Measurements from ENCODE around the gene MEGF11.

Gene MEGF11

DNA sequence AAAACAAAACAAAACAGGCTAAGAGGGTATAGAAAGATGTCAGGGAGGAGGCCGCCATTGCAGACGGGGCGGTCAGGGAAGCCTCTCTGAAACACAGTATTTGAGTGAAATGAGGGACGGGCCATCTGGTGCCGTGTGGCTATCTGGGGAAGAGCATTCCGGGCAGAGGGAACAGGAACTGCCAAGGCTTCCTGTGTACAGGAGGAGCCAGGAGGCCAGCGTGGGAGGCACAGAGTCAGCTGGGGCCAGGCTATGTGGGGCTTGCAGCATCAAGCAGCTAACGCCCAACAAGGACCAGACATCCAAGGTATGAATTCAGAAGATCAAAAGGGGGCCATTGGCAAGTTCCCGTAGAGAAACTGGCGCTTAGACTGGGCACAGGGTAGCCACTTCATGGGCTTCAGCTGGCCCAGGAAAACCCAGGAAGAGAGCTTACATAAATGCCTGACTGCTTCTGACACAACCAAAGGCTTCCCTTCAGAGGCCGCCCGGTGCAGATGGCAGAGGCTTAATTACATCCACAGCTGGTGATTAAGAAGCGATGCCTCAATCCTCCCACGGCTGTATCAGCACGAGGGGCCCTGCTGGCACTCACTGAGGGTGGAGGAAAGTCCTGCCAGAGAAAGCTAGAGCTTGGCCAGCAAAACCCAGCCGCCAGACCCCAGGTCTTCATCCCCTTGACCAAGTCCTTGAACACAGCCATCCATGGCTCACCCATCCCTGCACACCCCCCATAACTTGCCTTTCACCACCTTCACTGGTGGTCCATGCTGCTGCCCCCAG, 144.9 kb downstream of the MEGF11 start:
- no peak for DNase-seq

DNA sequence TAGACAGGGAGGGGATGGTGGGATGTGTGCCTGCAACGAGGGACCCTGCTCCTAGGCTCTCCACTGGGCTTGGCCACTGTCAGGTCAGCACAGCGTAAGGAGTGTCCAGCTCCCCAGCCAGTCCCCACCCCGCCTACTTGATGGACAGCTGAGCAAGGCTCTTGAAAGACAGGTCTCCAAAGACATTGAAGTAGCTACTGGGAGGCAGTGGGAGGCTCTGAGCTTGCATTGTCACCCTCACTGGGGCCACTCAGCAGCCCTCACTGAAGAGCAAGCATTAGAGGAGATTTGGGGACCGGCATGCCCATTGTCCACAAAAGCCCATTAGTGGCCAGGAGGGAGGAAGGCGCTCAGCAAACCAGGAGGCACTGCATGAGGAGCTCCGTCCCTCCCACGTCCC, 146.5 kb downstream of the MEGF11 start:
- DNase-seq: no peak

DNA sequence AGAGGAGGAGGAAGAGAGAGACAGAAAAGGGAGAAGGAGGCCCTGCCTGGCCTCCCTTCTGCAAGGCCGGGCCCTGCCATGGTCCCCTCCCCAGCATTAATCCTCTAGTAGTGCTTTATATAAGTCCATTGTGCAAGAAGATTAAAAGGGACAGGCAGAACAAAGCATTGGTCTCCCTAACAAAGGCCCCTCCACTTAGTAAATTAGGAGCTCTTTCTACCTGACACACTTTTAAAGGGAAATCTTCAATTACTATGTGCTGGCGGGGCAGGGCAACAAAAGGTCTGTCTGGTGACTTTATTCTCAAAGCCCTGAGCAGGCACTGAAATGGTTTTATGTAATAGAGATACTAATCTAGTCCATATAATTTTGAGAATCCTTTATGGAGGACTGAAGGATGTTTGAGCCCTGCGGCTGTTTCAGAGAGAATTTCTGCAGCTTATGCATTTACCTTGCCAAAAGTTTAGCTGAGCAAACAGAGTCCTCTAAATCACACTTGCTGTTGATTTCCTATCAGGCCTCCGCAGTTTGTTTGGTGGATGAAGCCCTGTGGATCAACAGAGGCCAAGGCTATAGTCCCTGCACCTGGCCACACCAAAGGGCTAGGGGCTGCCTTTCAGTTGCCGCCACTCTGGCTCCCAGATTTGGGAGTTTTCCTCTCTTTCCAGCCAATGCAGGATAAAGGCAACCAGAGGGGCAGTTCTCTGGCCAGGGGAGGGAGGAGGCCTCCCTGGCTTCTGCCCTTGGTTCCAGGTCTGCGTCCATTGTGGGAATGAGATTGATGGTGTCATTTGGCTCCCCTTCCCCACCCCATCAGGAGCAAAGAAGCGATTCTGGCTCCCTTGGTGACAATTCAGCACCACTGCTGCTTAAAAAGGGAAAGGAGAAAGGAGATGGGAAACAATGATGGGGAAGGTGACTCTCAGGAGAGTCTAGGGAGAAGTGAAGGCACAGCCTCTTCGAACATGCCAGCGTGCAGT, 148.0 kb downstream of the MEGF11 start:
- no peak for DNase-seq

DNA sequence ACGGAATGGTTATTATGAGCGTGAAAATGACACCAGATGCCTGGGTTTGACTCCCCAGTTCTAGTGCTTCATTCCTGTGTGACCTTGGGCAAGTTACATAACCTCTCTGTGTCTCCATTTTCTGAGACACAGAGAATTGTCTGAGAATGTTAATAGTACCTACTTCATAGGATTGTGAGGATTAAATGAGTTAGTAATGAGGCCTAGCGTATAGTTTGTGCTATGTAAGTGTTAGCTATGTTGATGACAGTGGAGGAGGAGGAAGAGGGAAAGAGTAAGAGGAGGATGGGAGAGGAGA, 150.3 kb downstream of the MEGF11 start:
- DNase-seq: no peak

DNA sequence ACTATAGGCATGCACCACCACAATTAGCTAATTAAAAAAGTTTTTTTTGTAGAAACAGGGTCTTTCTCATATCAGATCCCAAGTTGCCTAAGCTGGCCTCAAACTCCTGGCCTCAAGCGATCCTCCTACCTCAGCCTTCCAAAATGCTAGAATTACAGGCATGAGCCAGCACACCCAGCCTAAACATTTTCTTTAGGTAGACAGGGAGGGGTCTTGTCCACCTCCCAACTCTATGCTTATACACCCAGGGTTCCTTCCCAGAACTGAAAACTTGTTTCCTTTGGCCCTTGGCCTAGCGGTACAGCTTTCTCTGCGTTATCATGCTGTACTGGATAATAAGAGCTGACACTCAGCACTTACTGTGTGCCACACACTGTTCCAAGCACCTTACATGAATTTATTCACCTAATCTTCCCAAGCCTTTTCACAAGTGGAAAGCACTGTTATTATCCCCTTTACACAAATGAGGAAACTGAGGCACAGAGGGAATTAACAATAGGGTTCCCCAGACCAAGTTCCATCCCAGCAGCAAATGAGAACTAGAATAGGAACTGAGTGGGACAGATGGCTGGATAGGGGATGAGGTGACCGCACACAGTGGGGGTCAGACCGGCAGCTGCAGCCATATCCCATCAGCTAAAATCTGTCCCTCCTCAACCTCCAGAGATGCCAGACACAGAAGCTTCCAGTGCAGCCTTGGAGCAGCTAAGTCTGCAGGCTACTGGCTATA, 150.8 kb downstream of the MEGF11 start:
- DNase-seq: no peak

DNA sequence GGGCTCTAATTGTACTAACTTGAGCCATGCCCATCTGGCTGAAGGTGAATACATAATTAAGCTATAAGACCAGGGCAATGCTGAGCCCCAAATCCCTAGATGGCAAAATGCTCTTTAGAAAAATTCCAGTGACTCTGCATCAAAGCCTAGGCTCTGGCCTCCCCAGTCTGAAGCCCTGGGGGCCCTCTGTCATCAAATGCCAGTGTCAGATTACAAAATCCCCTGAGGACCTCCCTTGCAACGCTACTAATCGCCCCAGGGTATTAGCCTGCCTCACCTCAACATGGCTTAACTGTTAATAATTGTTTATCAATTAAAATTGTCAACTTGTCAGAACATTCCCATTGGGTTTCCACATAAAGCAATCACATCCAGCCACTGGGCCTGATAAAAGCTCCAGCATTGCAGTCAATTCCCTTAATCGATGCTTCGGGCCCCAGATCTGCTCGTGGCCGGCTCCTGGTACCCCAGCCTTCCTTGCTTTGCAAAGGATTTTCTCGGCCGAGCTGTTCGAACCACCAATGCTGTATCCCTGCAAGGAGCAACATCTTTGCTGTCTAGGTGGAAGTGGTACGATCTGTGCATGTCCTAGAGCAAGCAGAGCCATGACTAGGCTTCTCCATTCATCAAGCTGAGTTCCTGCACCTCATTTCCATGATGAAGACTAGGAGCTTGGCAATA, 151.7 kb downstream of the MEGF11 start:
- no peak for DNase-seq

DNA sequence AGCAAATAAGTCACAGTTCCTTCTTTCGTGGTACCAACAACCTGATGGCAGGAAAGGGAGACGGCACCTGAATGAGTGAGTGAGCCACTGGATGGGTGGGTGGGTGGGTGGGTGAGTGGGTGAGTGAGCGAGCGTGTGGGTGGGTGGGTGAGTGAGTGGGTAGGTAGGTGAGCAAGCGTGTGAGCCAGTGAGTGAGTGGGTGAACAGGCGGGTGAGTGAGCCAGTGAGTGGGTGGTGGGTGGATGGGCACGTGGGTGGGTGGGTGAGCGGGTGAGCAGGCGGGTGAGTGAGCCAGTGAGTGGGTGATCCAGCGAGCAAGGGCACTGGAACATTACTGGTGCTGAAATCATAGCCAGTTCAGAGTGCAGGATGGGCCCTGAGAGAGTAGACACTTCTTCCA, 152.8 kb downstream of the MEGF11 start:
- DNase-seq: no peak

DNA sequence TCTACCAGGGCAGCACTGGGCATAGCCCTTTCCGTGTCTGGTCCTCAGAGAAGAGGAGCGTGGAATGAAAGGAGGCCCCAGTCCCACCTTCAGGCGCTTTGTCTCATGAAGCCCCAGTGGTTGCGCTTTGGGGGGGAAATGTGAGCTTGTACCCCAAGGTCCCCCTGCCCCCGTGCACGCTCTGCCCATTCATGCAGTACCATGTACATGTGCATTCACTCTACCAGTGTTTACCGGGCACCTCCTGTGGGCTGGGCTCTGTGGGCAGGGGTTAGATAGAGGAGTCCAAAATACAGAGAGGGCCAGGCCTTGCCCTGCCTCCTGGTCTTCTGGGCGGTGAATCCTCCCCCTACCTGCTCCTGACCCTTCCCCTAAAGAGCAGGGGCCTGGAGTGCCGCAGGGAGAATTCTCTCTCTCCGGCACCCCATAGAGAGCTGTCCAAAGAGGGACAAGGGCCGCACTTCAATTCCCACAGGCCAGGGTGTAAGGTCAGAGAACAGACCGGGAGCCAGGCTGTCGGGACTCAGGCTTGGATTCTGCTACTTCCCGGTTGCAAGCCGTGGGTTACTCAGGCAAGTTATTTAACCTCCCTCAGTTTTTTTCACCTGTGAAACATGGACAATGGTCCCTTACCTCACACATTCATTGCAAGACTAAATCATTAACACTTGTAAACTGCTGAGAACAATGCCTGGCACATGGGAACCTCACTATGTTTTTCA, 153.4 kb downstream of the MEGF11 start:
- no peak for DNase-seq

DNA sequence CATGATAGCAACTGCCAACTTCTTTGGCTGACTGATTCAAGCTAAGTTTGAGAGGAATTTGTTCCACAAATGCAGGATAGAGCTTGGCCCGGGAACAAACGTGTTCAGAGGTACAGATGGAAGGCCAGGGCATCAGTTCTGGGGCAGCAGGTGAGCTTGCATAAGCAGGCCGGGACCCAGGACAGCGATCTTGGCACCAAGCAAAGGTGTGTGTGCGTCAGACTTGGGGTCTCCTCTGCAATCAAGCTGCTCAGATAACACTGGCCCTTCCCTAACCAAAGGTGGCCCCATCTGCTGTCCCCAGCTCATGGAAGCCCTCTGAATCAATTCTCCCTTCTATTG, 155.6 kb downstream of the MEGF11 start:
- no peak for DNase-seq

DNA sequence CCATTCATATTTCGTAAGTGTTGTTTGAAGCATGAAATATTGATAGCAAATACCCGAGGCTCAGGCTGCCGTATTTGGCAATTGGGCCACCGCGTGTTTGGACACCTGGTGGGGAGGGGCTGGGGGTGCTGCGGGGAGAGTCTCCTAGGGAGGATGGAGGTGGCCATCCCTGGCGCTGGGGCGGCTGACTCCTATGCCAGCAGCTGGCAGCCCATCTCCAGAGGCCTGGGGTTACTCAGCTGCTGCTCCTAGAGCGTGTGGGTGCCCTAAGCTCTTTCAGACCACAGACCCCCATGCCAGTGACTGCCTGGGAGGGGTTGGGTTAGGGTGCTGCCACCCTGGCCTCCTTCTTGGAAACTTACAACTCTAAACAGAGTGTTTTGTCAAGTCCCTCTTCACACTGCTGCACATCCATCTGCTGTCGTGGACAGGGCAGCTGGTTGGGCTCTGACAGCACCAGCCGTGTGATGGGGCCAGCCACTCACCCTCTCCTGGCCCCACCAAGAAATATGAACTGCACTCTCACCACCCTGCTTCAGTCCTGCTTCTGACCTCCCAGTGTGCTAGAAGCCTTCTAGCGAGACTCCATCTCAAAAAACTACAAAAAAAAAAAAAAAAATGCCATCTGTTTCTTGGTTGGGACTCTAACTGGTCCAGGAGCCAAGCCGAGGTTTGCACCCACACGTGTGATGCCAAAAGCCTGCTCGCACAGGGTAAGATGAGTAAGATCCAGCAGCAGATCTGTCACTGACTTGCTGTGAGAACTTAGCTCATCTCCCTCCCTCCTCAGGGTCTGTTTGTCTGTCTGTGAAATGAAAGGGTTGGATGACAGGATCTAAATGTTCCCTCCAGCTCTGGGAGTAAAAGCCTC, 156.2 kb downstream of the MEGF11 start:
- no peak for DNase-seq

DNA sequence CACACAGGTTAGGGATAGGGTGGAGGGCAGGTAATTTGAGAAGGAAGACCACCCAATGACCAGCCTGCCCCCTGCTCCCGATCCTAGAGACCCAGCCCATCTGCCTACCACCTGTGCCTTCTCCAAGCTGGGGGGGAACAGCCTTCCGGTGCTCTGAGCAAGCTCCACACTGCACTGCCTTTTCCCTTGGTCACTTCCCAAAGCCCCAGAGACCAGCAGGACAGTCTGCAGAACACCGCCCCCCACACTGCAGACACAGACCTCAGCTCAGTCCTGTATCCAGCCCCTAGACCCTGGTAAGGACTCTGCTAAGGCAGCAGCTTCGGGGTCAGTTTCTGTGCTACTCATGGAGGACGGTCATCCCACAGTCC, 156.9 kb downstream of the MEGF11 start:
- no peak for DNase-seq

DNA sequence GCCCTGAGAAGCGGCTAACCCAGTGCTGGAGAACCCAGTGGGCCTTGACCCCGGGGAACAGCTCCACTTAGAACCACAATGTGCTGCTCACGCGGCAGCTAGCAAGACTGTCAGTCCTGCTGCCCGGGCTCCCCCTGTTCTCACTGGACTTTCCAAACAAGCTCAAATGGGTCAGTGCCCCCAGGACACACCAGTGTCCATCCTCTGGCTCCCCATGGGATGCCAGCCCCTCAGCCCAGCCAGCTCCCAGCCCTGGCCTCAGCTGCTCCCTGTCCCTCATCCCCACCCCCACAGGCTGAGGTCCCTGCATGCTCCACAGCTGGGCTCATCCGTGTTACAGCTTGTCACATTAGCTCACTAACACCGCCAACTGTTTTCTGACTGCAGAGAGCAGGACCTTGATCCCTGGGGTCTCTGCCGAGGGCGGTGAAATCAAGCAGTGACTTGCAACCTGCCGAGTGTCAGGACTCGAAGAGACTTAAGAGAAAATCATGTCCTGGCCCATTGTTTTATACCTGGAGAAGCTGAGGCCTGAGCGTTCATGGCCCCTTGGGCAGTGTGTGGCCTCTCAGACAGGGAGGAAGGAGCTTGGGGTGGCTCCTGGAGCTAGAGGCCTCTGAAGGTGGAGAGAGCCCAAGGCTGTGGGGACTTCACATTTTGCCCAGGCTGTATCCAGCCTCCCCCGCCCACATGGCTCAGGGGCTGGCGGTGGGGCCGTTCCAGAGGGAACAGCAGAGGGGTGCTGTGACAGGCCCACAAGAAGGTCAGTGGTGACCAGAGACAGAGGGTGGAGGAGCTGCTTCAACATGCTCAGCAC, 157.5 kb downstream of the MEGF11 start:
- DNase-seq: no peak

DNA sequence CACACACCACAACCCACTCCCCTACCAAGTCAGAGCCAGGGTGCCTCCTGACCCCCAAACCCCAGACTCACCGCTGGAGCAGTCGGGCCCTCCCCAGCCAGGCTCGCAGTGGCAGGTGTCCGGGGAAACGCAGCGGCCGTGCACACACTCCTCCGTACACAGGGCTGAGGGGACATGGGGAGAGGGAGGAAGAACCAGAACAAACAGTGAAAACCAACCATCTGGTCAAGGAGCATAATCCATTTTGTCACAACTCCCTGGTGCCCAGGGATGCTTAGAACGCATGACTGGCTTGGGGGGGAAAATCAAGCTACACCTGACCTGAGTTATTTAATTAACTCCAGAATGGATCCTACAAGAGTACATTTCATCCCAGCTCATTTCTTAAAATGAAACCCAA, 159.2 kb downstream of the MEGF11 start:
- DNase-seq: no peak

DNA sequence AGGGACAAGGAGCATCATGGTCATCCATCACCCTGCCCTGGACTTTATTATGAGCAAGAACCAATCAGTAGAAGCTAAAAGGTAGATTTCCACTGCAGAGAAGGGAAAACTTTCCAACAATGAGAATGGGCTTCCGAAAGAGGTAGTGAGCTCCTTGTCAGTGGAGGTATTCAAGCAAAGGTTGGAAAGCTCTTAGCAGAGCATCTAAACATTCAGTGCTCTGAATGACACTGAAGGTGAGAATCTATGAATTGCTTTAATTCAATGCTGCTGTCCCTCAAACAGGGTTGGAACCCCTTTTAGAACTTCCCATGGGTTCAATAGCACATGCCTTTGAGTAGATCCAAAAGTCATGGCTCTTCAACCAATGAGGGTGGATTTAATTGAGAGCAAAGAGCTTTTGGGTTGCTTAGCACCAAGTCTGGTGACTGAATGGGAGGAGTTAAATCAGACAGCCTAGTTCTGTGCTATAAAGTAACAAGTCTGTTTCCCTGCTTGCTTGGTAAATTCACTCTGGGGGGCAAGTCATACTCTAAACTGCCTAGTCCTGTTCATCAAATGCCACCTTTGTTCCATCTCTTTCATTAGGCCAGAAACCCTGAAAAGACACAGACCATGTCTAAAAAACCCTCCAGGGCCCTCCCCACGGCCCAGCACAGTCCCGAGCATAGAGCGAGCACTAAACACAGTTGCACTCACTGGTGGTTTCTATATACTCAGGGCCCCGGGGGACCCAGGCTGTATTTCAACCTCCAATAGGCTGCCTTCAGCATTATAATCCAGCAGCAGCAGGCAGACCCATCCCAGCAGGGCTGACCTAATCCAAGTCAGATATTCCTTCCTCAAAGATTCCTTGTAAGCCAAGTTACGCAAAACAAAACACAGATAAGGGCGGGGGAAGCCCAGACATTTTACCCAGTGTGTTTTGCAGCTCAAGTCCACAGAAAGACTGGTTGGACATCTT, 161.2 kb downstream of the MEGF11 start:
- DNase-seq: no peak

DNA sequence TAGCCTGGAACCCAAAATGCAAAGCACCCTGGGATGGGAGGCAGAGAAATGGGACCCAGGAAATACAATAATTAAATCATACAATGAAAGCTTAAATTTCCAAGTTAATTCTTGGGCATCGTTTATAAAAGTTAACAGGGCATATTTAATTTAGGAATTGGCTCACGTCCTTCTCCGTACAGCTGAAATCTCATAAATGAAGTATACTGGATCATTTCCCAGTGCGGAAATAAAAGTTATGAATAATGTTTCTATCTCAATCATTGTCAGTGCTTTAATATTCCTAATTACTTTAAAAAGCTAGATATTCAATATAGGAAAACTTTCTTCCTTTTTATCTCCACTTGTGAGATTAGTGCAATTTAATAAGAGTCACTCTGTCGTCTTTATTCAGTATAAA, 164.0 kb downstream of the MEGF11 start:
- no peak for DNase-seq

DNA sequence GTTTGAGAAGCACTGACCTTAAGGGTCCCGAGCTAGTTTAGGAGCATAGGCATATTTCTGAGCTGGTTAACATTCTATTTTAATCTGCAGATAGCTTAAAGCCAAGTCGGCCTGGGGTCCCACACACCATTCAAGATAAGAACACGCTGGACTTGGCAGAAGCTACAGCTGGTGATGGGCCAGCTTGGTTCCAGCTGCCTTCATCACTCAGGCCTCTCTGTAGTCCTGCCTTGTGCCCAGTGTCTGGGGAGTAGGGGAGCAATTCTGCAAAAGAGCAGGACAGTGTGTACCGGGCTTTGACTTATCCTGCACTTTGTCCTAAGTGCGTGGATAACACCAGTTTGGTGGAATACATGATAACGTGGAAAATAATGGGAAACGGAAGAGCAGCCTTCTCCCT, 164.5 kb downstream of the MEGF11 start:
- DNase-seq: no peak

DNA sequence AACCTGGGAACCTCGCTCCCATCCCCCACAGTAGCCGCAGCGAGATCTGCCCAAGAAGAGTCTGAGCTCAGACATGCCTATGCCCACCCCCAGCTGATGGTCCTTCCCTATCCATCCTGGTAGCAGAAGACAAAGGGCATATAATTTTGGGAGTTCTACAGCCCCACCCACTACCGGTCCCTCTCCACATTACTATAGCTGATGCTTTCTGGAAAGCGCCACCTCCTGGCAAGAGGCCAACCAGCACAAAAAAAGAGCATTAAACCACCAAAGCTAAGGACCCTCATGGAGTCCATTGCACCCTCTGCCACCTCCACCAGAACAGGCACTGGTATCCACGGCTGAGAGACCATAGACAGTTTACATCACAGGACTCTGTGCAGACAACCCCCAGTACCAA, 168.4 kb downstream of the MEGF11 start:
- no peak for DNase-seq

DNA sequence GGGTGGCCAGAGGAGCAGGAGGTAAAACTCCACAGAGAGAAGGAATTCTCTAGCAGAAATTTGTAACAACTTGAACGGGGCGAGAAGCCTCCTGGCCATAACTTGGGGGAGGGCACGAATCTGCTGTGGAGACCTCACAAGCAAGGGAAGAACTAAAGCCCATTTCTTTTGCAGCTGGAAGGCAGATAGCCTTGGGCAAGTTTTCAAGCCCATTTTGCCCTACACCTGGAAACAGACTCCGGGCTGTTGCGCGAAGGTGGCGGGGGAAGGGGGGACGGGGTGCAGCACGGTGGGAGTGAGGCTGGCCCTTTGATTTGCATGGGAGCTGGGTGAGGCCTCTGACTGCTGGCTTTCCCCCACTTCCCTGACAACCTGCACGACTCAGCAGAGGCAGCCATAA, 168.8 kb downstream of the MEGF11 start:
- no peak for DNase-seq

DNA sequence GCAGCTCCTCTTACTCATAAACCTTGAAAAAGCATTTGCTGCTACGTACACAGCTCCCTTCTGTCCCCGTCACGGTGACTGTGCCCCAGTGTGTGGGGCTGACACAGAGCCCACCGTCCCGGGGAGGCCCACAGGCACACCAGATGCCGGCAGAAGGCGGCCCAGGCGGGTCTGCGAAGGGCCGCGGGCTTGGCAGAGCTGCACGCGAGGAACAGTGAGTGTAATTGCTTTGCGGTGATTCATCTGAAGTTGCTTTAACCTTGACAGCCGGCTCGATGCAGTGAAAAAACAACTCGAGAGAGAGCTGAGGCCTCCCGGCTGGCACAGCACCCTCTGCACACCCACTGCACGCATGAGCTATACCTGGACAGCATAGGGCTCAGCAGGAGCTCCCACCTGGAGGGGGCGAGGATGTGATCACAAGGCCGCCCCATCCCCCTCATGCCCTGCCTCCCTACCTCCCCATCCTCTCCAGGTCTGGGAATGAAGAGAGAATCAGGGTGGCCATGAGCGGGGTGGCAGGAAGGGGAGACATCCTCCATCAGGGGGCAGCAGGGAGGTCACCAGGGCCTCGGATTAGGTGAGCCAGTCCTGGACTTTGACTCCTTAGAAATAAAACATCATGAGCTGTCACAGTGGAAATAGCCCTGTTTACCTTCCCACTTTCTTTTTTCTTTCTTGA, 172.7 kb downstream of the MEGF11 start:
- DNase-seq: no peak

Measured in CD4-positive, alpha-beta T cell treated with Interleukin-17A for 4 hours (primary cell).